Uterus (tissue), 2 donors: Measurements from ENCODE around the gene HOMER3.

Experiments used
- POLR2A ChIP-seq, 2 donors: fragments of 450-650 bp; IDR thresholded peaks; one replicate each; pipeline ENCODE4 v1.6.1; 2016; ENCODE audit warnings: antibody characterized with exemption in 2 of 2, mild to moderate bottlenecking in 1 of 2, moderate library complexity in 1 of 2
- TF ChIP-seq, protein P1 (sequence below), 4 experiments: fragments of 200-600 bp in 2 of 4; fragments of 450-650 bp in 2 of 4; sonication (generic) in 2 of 4; IDR thresholded peaks; one replicate each; pipeline ENCODE4 v1.5.1; 2016 to 2019; ENCODE audit warnings: antibody characterized with exemption in 4 of 4, mild to moderate bottlenecking in 2 of 4, moderate library complexity in 1 of 4

DNA sequence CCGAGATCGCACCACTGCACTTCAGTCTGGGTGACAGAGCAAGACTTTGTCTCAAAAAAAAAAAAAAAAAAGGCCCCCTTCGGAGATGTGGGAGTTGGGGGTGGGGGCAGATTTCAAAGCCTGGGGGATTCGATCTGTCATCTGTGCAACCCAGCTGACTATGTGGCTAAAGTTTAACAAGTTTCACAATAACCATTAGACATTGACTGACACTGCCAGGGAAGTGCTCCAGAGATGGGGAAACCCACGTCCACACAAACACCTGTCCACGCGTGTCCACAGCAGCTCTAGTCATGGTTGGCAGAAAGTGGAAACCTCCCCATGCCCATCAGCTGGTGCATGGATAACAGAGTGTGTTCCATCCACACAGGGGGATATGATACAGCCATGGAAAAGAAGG, 37.6 kb upstream of the HOMER3 start:
- TF ChIP-seq, protein P1, sequence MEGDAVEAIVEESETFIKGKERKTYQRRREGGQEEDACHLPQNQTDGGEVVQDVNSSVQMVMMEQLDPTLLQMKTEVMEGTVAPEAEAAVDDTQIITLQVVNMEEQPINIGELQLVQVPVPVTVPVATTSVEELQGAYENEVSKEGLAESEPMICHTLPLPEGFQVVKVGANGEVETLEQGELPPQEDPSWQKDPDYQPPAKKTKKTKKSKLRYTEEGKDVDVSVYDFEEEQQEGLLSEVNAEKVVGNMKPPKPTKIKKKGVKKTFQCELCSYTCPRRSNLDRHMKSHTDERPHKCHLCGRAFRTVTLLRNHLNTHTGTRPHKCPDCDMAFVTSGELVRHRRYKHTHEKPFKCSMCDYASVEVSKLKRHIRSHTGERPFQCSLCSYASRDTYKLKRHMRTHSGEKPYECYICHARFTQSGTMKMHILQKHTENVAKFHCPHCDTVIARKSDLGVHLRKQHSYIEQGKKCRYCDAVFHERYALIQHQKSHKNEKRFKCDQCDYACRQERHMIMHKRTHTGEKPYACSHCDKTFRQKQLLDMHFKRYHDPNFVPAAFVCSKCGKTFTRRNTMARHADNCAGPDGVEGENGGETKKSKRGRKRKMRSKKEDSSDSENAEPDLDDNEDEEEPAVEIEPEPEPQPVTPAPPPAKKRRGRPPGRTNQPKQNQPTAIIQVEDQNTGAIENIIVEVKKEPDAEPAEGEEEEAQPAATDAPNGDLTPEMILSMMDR (IDR thresholded peaks at IDR 0.05), result no peak
- TF ChIP-seq POLR2A (IDR thresholded peaks at IDR 0.05), result no peak
